ENCODE measurements around the gene FIZ1. TPM values are rescaled to one million over a fixed set of nuclear protein-coding genes. Genes with fewer than 3 reads are reported as not detected.

The FIZ1 gene
- total and polyA plus RNA-seq, 2 experiments from 2014 or later = 2.3 to 3.4 TPM

DNA sequence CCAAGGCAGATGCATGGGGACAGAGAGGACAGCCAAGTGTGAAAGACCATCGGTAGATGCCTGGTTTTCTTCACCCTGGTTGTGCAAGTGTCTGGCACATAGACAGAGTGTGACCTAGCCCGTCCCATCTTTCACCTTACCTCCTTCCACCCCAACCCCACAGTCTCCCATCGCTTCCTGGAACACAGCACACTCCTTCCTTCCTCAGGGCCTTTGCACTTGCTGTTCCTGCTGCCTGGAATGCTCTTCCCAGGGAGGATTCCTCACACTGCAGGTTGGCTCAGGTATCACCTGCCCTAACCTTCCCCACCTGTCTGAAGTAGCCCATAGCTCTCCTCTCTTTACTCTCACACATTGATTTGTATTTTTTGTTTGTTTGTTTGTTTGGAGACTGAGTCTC is 3.0 kb downstream of the FIZ1 start:
- 88 to 100% methylated on average over 3 of the region's 3 CpGs for WGBS, 2 experiments (ENCODE audit: low coverage in 1 of 2, low lambda C conversion rate in 2 of 2, missing lambda C conversion rate in 2 of 2)
- Histone ChIP-seq H3K9me3 (ENCODE audit: low read depth) (no peaks in the 10 kb centered on the region), H3K36me3 (ENCODE audit: low read depth) (no peaks in the 10 kb centered on the region), H3K79me2 (ENCODE audit: insufficient read depth) (peaks cover 8% of the 10 kb centered on the region), H3K4me1 (ENCODE audit: insufficient read depth) (0 out of 2 replicates have a peak, but pooled peaks cover 4% of the 10 kb centered on the region), H3F3A (ENCODE audit: insufficient read depth) (0 out of 2 replicates have a peak, but pooled peaks cover 8% of the 10 kb centered on the region), H3K27ac (no peak overlapping the region), H3K4me2 (ENCODE audit: unreplicated experiment) (no peak overlapping the region), H2AFZ (no peak overlapping the region), H3K27me3 (replicated peaks; ENCODE audit: insufficient read depth) (no peaks in the 10 kb centered on the region), H3K9me2 (ENCODE audit: insufficient read depth) (no peaks in the 10 kb centered on the region), H3K9ac (no peak overlapping the region), H4K20me1 (ENCODE audit: insufficient read depth) (no peaks in the 10 kb centered on the region), H3K4me3 (no peak overlapping the region)
- in situ Hi-C loops (cut with MboI) = no loop called here
- DNase-seq = no peak
- TF ChIP-seq EZH2phosphoT487 (IDR thresholded peaks at IDR 0.05; ENCODE audit: insufficient read depth, low read depth) (no peak), EZH2 (IDR thresholded peaks at IDR 0.05; ENCODE audit: insufficient read depth, poor library complexity, severe bottlenecking) (no peak)

DNA sequence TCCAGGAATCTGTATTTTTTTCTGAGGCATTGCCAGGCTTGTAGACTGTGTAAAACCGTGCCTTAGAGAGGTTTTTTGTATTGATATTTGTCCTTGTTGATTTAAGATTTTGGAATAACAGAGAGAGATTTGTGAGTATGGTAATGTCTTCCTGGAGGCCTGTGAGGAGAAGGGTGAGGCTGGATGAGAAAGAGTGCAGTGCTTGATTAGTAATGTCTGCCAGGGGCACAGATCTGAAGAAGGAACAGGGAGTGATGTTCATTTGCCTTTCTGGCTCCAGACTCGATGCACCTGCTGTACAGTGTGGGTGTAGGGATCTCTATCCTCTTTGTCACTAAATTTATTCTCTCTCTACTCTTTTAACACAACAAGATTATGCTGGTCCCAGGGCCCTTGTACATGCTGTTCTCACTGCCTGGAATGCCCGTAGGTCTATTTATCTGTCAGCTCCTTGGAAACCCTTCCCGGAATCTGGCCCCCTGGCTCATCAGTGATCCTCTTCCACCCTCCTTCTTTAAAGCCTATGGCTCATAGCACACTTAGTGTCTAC is 4.2 kb downstream of the FIZ1 start:
- in situ Hi-C loops (cut with MboI) = no loop called here
- DNase-seq = no peak

DNA sequence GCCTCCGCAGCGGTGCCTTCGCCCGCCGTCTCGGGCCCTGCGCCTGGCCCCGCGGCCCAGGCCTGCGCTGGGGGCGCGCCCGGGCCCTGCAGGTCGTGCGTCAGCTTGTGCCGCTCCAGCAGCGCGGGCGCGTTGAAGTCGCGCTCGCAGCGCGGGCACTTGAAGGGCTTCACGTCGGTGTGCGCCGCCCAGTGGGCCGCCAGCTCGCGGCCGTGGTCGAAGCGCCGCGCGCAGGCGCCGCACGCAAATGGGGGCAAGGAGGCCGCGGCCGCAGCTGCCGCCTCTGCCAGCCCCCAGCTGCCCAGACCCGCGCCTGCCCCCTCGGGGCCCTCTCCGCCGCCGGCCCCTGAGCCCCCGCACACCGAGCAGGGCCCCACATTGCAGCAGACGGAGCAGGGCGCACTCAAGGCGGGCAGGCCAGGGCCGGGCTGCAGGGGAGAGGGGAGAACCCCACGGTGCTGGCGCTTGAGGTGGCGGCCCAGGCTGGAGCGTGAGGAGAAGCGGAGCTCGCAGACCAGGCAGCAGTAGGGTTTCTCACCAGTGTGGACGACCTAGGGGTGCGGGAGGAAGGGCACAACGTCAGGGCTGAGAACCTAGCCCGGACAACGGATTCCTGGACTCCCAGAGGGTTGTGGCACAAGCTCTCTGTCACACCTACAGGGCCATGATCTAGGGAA is 6.1 kb downstream of the FIZ1 start:
- H2AFZ ChIP-seq = no peak overlapping the region
- no peaks in the 10 kb centered on the region for H3K9me2 ChIP-seq (ENCODE audit: insufficient read depth)
- no peak overlapping the region for H3K4me3 ChIP-seq
- no peaks in the 10 kb centered on the region for H3K79me2 ChIP-seq (ENCODE audit: insufficient read depth)
- H3K36me3 ChIP-seq (ENCODE audit: low read depth) = no peaks in the 10 kb centered on the region
- H3K27me3 ChIP-seq (replicated peaks; ENCODE audit: insufficient read depth) = no peaks in the 10 kb centered on the region
- H3K9me3 ChIP-seq (ENCODE audit: low read depth) = no peaks in the 10 kb centered on the region
- H3F3A ChIP-seq (ENCODE audit: insufficient read depth) = no peaks in the 10 kb centered on the region
- no peaks in the 10 kb centered on the region for H4K20me1 ChIP-seq (ENCODE audit: insufficient read depth)
- WGBS, 2 experiments (ENCODE audit: low coverage in 1 of 2, low lambda C conversion rate in 2 of 2, missing lambda C conversion rate in 2 of 2) = 90 to 96% methylated on average over 26 to 68 of the region's 68 CpGs
- no peak overlapping the region for H3K4me2 ChIP-seq (ENCODE audit: unreplicated experiment)
- H3K4me1 ChIP-seq (ENCODE audit: insufficient read depth) = no peaks in the 10 kb centered on the region
- TF ChIP-seq EZH2 (IDR thresholded peaks at IDR 0.05; ENCODE audit: insufficient read depth, poor library complexity, severe bottlenecking) (no peak), EZH2phosphoT487 (IDR thresholded peaks at IDR 0.05; ENCODE audit: insufficient read depth, low read depth) (no peak)
- in situ Hi-C loops (cut with MboI) = no loop called here
- H3K27ac ChIP-seq = no peak overlapping the region
- DNase-seq = no peak
- H3K9ac ChIP-seq = no peak overlapping the region

More for the DNA sequence above, 4.2 kb downstream of the FIZ1 start:
- Histone ChIP-seq H3K36me3 (ENCODE audit: low read depth) (no peaks in the 10 kb centered on the region), H3K4me1 (ENCODE audit: insufficient read depth) (no peaks in the 10 kb centered on the region), H4K20me1 (ENCODE audit: insufficient read depth) (no peaks in the 10 kb centered on the region), H2AFZ (no peak overlapping the region), H3K4me2 (ENCODE audit: unreplicated experiment) (no peak overlapping the region), H3K27ac (no peak overlapping the region), H3K79me2 (ENCODE audit: insufficient read depth) (no peaks in the 10 kb centered on the region), H3K9ac (no peak overlapping the region), H3F3A (ENCODE audit: insufficient read depth) (0 out of 2 replicates have a peak, but pooled peaks cover 3% of the 10 kb centered on the region), H3K9me2 (ENCODE audit: insufficient read depth) (no peaks in the 10 kb centered on the region), H3K27me3 (replicated peaks; ENCODE audit: insufficient read depth) (no peaks in the 10 kb centered on the region), H3K9me3 (ENCODE audit: low read depth) (no peaks in the 10 kb centered on the region), H3K4me3 (no peak overlapping the region)
- TF ChIP-seq EZH2 (IDR thresholded peaks at IDR 0.05; ENCODE audit: insufficient read depth, poor library complexity, severe bottlenecking) (no peak), EZH2phosphoT487 (IDR thresholded peaks at IDR 0.05; ENCODE audit: insufficient read depth, low read depth) (no peak)
- 76 to 79% methylated on average over 4 of the region's 4 CpGs for WGBS, 2 experiments (ENCODE audit: low coverage in 1 of 2, low lambda C conversion rate in 2 of 2, missing lambda C conversion rate in 2 of 2)

DNA sequence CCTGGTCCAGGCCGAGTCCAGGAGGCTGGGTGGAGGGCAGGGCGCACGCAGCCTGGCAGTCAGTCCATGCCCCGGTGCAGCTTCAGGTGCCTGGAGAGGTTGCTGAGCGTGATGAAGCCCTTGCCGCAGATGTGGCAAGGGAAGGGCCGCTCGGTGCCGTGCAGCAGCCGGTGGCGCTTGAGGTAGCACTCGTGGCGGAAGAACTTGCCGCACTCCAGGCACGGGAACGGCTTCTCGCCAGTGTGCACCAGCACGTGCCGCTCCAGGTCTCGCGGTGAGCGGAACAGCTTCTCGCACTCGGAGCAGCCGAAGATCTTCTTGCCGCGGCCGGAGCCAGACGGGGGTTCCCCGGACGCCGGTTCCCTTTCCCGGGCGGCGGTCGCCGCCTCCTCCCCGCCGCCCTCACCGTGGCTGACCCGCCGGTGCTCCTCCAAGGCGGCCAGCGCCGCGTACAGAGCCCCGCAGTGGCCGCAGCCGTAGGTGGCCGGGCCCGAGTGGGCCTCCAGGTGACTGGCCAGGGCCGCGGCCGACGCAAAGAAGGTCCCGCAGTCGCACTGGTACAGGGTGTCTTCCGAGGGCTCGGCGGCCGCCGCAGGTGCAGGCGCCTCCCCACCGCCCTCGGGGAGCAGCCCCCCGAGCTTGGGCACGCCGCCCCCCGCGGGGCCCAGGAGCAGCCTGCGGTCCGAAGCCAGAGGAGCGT is 6.8 kb downstream of the FIZ1 start:
- H3K4me2 ChIP-seq (ENCODE audit: unreplicated experiment) = no peak overlapping the region
- no peak for DNase-seq
- H3K27me3 ChIP-seq (replicated peaks; ENCODE audit: insufficient read depth) = no peaks in the 10 kb centered on the region
- WGBS, 2 experiments (ENCODE audit: low coverage in 1 of 2, low lambda C conversion rate in 2 of 2, missing lambda C conversion rate in 2 of 2) = 88 to 97% methylated on average over 26 to 73 of the region's 73 CpGs
- H3K9me3 ChIP-seq (ENCODE audit: low read depth) = no peaks in the 10 kb centered on the region
- H3K27ac ChIP-seq = no peak overlapping the region
- H3K79me2 ChIP-seq (ENCODE audit: insufficient read depth) = no peaks in the 10 kb centered on the region
- no peaks in the 10 kb centered on the region for H4K20me1 ChIP-seq (ENCODE audit: insufficient read depth)
- H3K36me3 ChIP-seq (ENCODE audit: low read depth) = no peaks in the 10 kb centered on the region
- no peaks in the 10 kb centered on the region for H3F3A ChIP-seq (ENCODE audit: insufficient read depth)
- no peak overlapping the region for H3K9ac ChIP-seq
- no peak overlapping the region for H3K4me3 ChIP-seq
- no peaks in the 10 kb centered on the region for H3K9me2 ChIP-seq (ENCODE audit: insufficient read depth)
- H2AFZ ChIP-seq = no peak overlapping the region
- no peaks in the 10 kb centered on the region for H3K4me1 ChIP-seq (ENCODE audit: insufficient read depth)
- no peak for TF ChIP-seq EZH2phosphoT487 (IDR thresholded peaks at IDR 0.05; ENCODE audit: insufficient read depth, low read depth)
- no peak for TF ChIP-seq EZH2 (IDR thresholded peaks at IDR 0.05; ENCODE audit: insufficient read depth, poor library complexity, severe bottlenecking)
- in situ Hi-C loops (cut with MboI) = no loop called here

Data from GM23248 (cell line).